Omental fat pad (tissue), 4 donors: ENCODE data around the gene ZNF428. TPM values are rescaled to one million over a fixed set of nuclear protein-coding genes. Genes with fewer than 3 reads are reported as not detected.

Source experiments
- ATAC-seq: fragments of 150-250 bp; one replicate; pipeline ENCODE4 v1.9.1; 2016; ENCODE audit warnings: mild to moderate bottlenecking, moderate library complexity; ENCODE audit not compliant: low FRiP score
- DNase-seq: peaks from one replicate; pipeline ENCODE4 v3.0.0-alpha.2; 2019; ENCODE audit warnings: low spot score
- total RNA-seq, 4 donors: library from RNA; depleted of rRNA; stranded (reverse); fragments of >200 nt; gene quantifications; one replicate each; pipeline ENCODE4 v1.1.0, GENCODE V29; 2016
- TF ChIP-seq, protein P1 (sequence below), 3 donors: fragments of 450-650 bp; IDR thresholded peaks; one replicate each; pipeline ENCODE4 v1.5.1; 2016 to 2017; ENCODE audit warnings: antibody characterized with exemption in 3 of 3, mild to moderate bottlenecking in 3 of 3, moderate library complexity in 2 of 3

ZNF428 gene, protein sequence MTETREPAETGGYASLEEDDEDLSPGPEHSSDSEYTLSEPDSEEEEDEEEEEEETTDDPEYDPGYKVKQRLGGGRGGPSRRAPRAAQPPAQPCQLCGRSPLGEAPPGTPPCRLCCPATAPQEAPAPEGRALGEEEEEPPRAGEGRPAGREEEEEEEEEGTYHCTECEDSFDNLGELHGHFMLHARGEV
- total RNA-seq = 10 to 100 TPM; 15.4 to 22.1 (median 16.2) TPM

DNA sequence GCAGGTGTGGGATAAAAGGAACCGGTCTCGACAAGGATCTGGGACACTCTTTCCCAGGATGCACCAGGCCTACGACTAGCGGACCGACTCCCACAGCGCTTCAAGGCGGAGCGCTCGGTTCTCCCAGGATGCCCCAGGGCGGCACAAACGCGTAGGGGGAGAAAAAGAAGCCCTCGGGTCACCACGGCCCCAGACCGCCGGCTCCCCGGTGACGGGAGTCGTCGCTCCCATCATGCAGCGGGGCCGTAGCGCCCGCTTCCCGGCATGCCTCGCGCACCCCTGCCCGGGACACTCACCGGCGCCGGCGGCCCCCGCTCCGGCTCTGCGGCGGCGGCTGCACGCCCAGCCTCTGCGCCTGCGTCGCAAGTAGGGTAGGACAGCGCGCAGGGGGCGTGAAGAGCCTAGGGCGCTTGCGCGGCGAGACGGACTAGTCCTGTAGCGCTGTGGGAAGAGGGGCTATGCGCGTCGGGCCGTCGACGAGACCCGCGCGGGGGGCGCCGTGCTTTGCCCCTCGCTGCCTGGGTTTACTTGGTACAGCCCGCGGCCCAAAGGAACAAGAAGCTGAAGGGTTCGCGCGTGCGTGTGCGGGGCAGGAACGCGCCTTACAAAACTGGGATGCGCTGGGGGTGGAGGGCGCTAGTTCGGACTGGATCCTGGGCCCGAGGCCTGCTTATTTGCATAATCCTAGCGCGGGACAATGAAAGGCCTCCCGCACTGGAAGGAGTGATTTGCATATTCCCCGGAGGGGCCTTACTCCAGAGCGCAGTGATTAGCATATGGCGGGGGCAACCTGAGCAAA, at the start of gene ZNF428:
TSS of gene ZNF428 (minus strand) at position 368 of the 799 bp plus-strand sequence. CDS start 5,325 bp downstream, outside the sequence.
- DNase-seq (peak; percentile 69), ATAC-seq (peak; percentile 97)
- TF ChIP-seq, protein P1, sequence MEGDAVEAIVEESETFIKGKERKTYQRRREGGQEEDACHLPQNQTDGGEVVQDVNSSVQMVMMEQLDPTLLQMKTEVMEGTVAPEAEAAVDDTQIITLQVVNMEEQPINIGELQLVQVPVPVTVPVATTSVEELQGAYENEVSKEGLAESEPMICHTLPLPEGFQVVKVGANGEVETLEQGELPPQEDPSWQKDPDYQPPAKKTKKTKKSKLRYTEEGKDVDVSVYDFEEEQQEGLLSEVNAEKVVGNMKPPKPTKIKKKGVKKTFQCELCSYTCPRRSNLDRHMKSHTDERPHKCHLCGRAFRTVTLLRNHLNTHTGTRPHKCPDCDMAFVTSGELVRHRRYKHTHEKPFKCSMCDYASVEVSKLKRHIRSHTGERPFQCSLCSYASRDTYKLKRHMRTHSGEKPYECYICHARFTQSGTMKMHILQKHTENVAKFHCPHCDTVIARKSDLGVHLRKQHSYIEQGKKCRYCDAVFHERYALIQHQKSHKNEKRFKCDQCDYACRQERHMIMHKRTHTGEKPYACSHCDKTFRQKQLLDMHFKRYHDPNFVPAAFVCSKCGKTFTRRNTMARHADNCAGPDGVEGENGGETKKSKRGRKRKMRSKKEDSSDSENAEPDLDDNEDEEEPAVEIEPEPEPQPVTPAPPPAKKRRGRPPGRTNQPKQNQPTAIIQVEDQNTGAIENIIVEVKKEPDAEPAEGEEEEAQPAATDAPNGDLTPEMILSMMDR (IDR thresholded peaks at IDR 0.05) = no peak

DNA sequence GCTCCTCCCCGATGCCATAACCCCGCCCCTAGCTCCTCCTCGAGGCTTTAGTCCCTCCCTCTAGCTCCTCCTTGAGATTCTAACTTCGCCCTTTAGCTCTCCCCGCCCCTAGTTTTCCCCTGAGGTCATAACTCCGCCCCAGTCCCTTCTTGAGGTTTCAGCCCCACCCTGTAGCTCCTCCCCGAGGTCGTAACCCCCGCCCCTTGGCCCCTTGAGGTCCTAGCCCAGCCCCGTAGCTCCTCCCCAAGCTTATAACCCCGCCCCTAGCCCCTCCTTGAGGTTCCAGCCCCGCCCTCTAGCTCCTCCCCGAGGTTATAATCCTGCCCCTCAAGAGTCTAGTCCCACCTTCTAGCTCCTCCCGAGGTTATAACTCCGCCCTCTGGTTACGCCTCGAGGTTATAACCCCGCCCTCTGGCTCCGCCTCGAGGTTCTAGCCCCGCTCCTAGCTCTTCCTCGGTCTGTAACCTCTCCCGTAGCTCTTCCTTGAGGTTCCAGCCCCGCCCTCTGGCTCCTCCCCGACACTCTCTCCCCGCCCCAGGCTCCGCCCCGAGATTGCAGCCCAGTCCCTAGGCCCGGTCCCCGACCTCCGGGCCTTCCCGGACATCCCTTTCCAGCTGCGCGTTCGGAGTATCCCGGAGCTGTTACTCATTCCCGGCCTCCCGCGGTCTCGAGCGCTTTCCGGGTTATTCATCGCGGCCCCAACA, 49.1 kb upstream of the ZNF428 start:
- ATAC-seq = peak; percentile 89
- DNase-seq = peak; percentile 98
- TF ChIP-seq, protein P1 (IDR thresholded peaks at IDR 0.05) = no peak

- ATAC-seq (no peak), DNase-seq (peak; percentile 96)
- TF ChIP-seq, protein P1 (IDR thresholded peaks at IDR 0.05) = no peak
Observed at GRCh38 chr19:43667876-43668405, 48.5 kb upstream of the ZNF428 start.

DNA sequence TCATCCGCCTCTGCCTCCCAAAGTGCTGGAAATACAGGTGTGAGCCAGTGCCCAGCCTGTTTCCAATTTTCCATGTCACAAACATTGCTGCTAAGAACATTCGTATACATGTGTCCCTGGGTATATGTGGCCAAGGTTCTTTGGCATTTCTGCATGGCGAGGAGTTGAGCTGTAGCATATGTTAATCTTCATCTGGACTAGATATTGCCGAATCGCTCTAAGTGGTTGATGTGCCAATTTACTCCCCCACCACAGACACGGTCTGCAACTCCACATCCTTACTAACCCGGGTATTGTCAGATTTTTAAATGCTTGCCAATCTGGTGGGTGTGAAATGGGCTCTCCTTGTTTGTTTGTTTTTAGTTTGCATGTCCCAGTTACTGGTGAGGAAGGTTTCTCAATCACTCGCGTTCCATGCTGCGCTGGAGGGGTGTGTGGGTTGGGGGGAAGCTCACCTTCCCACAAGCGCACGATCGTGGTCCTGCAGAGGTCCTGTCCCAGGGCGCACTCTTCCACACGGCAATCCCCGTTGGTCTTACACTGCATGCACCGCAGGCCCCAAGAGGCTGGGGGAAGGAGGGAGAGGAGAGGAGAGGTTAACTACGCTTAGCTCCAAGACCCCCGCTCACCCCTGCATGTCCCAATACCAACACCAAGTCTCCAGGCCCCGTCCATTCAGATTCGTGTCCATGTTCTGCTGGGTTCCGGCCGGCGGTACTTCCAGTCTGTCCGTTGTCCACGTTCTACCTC, 47.9 kb upstream of the ZNF428 start:
- no peak for ATAC-seq
- no peak for DNase-seq
- TF ChIP-seq, protein P1 (IDR thresholded peaks at IDR 0.05) = no peak

GRCh38 chr19:43664018-43664417, 44.6 kb upstream of the ZNF428 start:
- TF ChIP-seq, protein P1 (IDR thresholded peaks at IDR 0.05) = no peak
- ATAC-seq = no peak
- DNase-seq = no peak

DNA sequence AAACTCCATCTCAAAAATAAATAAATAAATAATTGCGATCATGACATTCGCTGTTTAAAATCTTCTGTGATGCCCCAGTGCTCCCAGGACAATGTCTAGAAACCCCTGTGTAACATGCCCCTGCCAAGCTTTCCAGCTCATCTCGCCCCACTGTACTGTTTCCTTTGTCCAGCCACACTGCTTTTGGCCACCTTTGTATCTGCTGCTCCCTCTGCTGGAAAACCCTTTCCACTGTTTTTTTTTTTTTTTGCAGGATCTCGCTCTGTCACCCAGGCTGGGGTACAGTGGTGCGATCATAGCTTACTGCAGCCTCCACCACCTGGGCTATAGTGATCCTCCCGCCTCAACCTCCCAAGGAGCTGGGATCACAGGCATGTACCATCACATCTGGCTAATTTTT, 43.1 kb upstream of the ZNF428 start:
- ATAC-seq (no peak), DNase-seq (no peak)
- TF ChIP-seq, protein P1 (IDR thresholded peaks at IDR 0.05) = no peak
